NCI-H774 (cell line): ENCODE results near the gene TRIM43B.
"Not testable (repeated sequence)": the region's sequence is repeated elsewhere in the genome, so short reads cannot be mapped to it uniquely, and the experiment has no call there.

Source experiments
- DNase-seq: peaks from one replicate; lab custom pipeline; 2025; lab: John Stamatoyannopoulos, UW

Gene TRIM43B

DNA sequence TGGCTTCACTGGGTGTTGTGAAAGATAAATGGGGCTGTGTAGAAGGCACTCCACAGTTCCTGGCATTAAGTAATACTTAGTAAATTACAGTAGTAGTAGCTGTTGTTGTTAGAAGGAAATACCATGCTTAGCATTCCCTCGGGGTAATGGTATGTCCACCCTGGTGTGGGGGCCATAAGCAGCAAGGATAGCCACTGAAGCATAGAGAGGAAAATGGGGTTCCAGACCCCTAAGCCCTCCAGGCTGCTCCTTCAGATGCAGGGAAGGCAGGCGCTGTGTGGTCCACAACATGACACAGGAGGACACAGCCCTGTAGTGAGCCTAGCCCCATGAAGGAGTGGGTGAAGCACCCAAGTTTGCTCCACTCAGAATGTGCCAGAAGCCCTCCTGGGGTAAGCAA is 50.6 kb downstream of the TRIM43B start:
- DNase-seq, result not testable (repeated sequence)

- not testable (repeated sequence) for DNase-seq
Observed at GRCh38 chr2:95433373-95433772, 51.2 kb downstream of the TRIM43B start.

DNA sequence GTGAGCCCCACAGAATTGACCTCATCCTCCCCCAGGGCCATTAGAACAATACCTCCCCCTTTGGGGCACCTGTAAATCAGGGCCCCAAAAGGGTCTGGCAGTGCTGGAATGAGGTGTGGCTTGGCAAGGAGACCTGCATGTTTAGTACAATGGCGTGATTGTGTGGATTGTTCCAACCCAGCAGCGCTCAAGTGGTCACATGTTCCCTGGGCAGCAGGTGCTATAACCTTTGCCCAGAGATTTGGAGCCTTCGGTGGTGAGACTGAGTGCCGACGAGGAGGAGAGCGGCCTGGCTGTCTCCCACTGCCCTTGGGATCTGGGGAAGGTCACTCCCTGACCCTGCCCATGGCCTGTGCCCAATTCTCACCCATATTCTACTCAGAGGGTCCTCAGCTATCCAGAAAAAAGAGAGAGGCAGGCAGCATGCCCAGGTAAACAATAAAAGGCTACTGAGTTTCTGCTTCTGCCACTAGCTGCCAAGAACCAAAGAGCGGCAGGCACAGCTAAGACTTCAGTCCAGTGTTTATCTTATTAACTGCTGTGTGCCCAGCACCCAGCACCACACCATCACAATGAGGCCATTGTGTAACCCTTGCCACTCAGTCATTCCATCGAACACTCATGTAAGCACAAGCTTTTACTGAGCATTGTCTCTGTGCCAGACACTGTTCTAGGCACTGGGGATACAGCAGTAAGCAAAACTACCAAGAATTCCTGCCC is 54.6 kb downstream of the TRIM43B start:
- DNase-seq, result not testable (repeated sequence)

DNA sequence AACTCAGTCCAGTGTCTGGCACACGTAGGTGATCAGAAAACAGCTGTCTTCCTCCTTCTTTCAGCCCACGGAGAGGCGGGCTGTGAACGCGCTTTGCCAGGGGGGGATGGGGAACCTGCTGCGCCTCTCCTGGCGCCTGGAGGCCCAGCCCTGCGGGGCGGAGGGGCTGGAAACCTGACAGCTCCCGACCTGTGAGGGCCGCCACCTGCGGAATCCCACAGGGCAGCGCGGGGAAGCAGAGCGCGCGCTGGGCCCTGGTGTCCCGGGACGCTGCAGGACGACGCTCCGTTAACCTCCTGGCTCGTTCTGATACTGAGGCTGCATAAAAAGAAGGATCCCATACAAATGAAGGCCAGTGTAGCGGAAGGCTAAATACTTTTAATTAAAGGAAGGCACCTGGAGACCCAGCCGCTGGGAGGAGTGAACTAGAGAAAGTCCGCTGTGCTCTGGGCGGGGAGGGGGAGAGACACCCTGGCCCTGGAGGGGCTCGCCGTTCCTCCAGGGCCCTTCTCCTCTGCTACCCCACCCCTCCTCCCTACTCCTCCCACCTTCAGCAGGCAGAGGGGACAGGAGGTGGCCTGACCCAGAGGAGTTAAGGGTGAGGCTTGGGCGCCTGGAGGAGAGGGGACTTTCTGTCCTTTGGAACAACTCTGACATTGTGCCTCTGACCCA is 57.2 kb downstream of the TRIM43B start:
- DNase-seq, result not testable (repeated sequence)
